Mucosa of stomach (tissue), 1 donor: ENCODE measurements around the gene KRTAP8-1.

ENCODE experiments used
- H3K27me3 ChIP-seq: one replicate; pipeline ENCODE4 v1.7.0; 2013; ENCODE audit warnings: mild to moderate bottlenecking, low read length; ENCODE audit not compliant: control insufficient read depth, insufficient read depth
- H3K36me3 ChIP-seq: one replicate; pipeline ENCODE4 v1.7.0; 2013; ENCODE audit warnings: low read length; ENCODE audit not compliant: control insufficient read depth, insufficient read depth
- H3K4me1 ChIP-seq: one replicate; pipeline ENCODE4 v1.7.0; 2013; ENCODE audit warnings: mild to moderate bottlenecking, low read length; ENCODE audit not compliant: control insufficient read depth, insufficient read depth
- H3K4me3 ChIP-seq: one replicate; pipeline ENCODE4 v1.7.0; 2013; ENCODE audit warnings: low read length
- H3K9ac ChIP-seq: one replicate; pipeline ENCODE4 v1.7.0; 2013; ENCODE audit warnings: mild to moderate bottlenecking, low read length, moderate library complexity
- H3K9me3 ChIP-seq: one replicate; pipeline ENCODE4 v1.7.0; 2013; ENCODE audit warnings: mild to moderate bottlenecking, low read length, moderate library complexity; ENCODE audit not compliant: control insufficient read depth
- donor health status: Pancreatic carcinoma.

KRTAP8-1 gene, protein sequence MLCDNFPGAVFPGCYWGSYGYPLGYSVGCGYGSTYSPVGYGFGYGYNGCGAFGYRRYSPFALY

DNA sequence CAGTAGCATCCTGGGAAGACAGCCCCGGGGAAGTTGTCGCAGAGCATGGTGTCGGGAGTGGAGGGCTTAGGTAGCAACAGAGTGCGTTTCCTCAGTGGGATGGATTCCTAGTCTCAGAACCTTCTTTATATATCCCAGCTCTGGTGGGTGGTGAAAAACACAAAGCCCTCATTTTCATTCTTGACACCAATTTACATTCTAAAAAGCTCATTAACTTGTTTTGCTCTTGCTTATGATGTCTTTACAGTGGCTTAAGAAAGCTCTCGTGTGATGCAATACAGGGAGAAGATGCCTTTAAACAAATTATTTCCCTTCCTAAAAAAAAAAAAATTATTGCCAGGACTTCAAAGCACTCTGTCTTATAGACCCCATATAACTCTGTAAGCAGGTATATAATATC, at the start of gene KRTAP8-1:
Gene KRTAP8-1, minus strand, starts transcription at position 101 of the 400 bp plus-strand sequence. Its CDS starts 54 bp downstream, at position 47.
- H3K9ac ChIP-seq: no peak within 1 kb of the TSS
- no peaks in the 10 kb centered on the region for H3K36me3 ChIP-seq
- no peaks in the 10 kb centered on the region for H3K27me3 ChIP-seq

DNA sequence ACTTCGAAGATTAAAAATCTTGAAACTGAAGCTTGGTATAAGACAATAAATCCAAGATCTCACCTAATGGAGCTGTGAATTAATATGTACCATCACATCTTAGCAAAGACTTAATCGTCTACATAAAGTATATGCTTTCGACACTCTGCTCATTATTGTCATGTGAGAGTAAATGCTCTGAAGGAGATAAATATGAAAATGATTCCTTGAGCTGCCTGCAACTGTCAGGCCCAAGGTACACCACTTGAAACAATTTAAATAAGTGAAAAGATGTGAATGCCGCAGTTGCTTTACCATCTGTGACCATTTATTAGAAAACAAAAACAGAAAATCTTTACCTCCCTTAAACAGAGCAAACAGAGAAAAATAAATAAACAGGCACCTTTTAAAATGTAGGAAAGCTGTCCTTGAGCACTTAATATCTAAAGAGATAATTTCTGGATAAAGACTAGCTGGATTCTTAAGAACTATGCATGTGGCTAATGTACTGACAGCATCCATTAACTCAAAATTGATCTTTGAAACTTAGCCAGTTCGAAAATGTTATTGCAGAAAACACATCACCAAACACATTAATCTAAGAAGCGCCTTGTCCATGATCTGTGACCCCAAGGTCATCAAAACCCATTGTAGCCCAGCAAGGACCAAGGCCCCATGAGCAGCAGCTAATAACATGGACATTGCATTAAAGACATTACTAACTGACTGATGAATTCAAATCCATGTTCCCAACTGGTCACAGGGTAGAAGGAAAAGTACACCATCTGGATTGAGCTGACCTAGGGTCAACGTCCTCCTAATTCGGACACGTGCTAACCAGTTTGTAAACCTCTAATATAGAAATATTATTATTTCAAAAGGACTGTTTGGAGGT, 34.8 kb upstream of the KRTAP8-1 start:
- H3K4me1 ChIP-seq: no peaks in the 10 kb centered on the region

More for the DNA sequence above, at the start of gene KRTAP8-1:
- H3K4me1 ChIP-seq: no peaks in the 10 kb centered on the region
- H3K4me3 ChIP-seq: no peak within 1 kb of the TSS
- H3K9me3 ChIP-seq: no peaks in the 10 kb centered on the region

DNA sequence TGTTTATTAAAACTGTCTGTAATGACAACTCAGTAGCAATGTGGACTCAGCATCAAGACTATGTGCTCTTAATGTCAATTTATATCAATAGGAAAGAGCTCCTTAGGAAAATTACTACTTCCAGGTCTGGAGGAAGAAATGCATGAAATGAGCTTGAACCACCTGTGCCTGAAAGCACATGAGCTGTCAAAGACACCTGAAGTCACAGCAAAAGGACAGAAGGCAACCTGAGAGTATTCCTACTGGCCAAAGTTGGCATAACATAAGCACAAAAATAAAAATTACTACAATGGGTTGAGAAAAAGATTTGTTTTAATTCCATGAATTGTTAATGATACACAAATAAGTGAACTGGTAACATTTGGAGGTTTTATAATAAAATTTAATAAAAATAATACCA, 29.9 kb upstream of the KRTAP8-1 start:
- no peaks in the 10 kb centered on the region for H3K4me1 ChIP-seq
- H3K9ac ChIP-seq: no peak overlapping the region
- H3K27me3 ChIP-seq: no peaks in the 10 kb centered on the region
- H3K9me3 ChIP-seq: no peaks in the 10 kb centered on the region
- H3K36me3 ChIP-seq: no peaks in the 10 kb centered on the region
- H3K4me3 ChIP-seq: no peak overlapping the region

More for the DNA sequence above, 34.8 kb upstream of the KRTAP8-1 start:
- H3K36me3 ChIP-seq: no peaks in the 10 kb centered on the region
- no peaks in the 10 kb centered on the region for H3K27me3 ChIP-seq
- H3K9ac ChIP-seq: no peak overlapping the region
- H3K4me3 ChIP-seq: no peak overlapping the region
- no peaks in the 10 kb centered on the region for H3K9me3 ChIP-seq

DNA sequence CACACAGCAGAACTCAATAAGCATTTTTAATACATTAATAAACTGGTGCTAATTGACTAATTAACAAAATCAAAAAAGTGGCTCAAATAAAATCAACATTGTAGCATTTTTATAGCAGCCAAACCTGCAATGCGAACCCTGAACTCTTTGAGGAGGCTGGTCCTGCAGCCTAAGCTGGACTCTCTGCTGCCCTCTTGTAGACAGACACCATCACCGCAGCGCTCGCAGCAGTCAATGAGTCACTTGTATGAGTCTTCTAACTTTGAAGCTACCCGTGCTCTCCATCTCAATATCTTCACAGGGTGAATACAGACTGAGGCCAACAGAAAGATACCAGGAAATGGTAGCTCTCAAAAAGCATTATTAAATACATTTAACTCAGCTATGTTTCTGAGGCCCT, 26.2 kb upstream of the KRTAP8-1 start:
- Histone ChIP-seq H3K4me3 (no peak overlapping the region), H3K9me3 (no peaks in the 10 kb centered on the region)

DNA sequence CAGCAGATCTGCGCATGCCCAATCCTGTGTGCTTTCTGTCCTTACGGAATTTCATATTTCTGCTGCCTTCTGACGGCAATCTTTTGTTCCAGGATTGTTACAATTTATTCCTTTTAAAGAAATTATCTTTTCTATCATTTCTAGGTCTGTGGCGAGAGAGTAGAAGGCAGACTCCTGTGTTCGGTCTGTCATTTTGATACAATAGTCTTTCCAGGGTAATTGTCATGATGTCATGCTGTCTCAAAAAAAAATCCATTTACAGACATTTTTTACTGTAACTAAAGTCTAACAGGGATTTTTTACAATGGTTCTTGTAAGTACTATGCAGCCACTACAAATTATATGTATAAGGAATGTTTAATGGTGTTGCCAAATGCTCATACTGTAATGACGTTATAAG, 25.5 kb upstream of the KRTAP8-1 start:
- Histone ChIP-seq H3K4me3 (no peak overlapping the region), H3K4me1 (no peaks in the 10 kb centered on the region), H3K36me3 (no peaks in the 10 kb centered on the region)

More for the DNA sequence above, 26.2 kb upstream of the KRTAP8-1 start:
- H3K27me3 ChIP-seq: no peaks in the 10 kb centered on the region
- H3K9ac ChIP-seq: no peak overlapping the region
- no peaks in the 10 kb centered on the region for H3K36me3 ChIP-seq
- no peaks in the 10 kb centered on the region for H3K4me1 ChIP-seq

DNA sequence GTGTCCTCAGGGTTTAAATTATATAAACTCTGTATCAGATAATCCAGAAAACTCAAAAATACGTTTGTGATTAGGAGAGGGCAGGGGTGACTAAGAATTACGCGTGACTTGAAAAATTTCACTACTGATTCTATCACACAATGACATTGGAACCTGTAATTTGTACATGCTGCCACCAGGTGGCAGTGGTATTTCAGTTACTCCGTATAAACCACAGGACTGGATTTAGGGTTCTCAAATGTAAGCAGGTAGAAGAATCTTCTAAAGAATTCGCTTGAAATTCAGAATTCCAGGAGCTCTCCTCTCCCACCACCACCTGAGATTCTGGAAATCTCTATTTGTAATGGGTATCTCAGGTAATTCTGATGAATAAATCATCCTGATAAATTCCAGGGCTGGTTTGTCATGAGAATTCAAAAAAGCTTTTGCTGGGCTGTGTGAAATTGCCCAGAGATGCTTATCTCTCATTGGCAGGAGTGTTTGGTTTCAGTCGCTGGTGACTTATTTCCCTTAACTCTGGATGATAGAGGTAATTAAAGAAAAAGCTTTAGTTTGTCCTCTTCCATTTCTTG, 18.2 kb upstream of the KRTAP8-1 start:
- Histone ChIP-seq H3K4me3 (no peak overlapping the region), H3K9ac (no peak overlapping the region), H3K4me1 (no peaks in the 10 kb centered on the region), H3K27me3 (no peaks in the 10 kb centered on the region), H3K36me3 (no peaks in the 10 kb centered on the region), H3K9me3 (no peaks in the 10 kb centered on the region)

More for the DNA sequence above, 25.5 kb upstream of the KRTAP8-1 start:
- Histone ChIP-seq H3K9ac (no peak overlapping the region), H3K9me3 (no peaks in the 10 kb centered on the region), H3K27me3 (no peaks in the 10 kb centered on the region)

DNA sequence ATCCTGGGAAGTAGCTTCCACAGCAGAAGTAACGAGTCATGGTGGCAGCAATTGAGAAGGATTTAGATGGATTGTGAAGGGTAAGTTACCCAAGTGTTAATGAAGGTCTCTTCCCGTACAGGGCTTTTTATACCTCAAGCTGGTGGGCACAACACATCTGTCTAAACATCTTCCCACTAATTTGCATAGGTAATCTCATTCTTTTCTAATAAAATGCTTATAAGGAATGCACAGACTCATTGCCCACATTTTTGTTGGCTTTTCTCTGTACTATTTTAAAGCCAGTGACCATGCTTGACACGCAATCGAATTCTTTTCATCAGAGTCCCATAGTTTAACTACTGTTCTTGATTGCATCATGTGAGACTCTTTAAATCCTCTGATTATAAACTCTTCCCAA, 16.6 kb upstream of the KRTAP8-1 start, which contains the start of gene KRTAP7-1:
Gene KRTAP7-1, minus strand, starts transcription at position 101 of the 400 bp plus-strand sequence. Its CDS starts 61 bp downstream, at position 40.
- Histone ChIP-seq H3K9me3 (no peaks in the 10 kb centered on the region), H3K4me1 (no peaks in the 10 kb centered on the region), H3K27me3 (no peaks in the 10 kb centered on the region), H3K36me3 (no peaks in the 10 kb centered on the region), H3K9ac (no peak within 1 kb of the TSS), H3K4me3 (no peak within 1 kb of the TSS)

DNA sequence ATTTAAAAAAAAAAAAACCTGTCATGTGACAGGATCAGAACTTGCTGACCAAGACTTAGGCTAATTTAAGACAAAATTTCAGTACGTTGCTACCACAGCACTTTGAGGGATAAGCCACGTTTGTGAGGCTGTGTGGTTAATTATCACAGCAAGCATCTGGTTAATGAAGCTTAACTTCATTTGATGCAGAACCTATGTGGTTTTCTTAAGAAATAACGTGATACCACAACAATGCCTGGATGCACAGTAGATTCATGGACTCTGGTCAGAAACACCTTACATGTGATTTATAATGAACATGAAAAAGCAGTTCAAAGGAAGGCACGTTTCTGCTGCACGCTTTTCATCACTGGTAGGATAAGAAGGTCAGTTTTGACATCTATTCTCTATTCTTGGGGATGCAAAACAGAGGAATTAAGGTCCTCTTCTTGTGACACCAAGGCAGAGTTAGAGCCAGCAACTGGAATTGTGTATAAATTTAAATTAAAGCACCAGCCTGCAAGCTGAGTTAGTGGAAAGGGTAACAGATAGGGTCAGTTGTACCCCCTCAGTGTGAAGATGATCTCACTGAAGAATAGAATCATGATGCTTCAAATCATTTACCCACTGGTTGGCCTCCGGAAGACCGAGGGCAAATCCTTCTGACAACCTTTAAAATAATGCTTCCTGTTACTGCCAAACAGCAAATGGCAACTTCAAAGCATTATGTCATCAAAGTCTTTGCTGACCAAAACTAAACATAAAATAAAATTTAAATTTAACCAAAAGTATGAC, 6.0 kb upstream of the KRTAP8-1 start:
- Histone ChIP-seq H3K4me3 (no peak overlapping the region), H3K27me3 (no peaks in the 10 kb centered on the region), H3K9me3 (no peaks in the 10 kb centered on the region), H3K4me1 (no peaks in the 10 kb centered on the region), H3K36me3 (no peaks in the 10 kb centered on the region), H3K9ac (no peak overlapping the region)

DNA sequence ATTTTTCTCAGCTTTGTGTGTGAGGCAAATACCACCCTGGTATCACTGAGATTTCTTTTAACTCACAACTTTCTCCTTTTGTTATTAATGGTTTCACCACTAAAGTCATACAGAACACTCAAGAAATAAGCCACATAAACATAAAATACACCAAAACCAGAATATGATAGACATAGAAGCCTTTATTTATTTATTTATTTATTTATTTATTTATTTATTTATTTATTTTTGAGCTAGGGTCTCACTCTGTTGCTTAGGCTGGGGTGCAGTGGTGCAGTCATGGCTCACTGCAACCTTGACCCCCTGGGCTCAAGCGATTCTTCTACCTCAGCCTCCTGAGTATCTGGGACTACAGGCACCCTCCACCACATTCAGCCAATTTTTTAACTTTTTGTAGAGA, 12.5 kb downstream of the KRTAP8-1 start:
- H3K4me3 ChIP-seq: no peak overlapping the region
- no peaks in the 10 kb centered on the region for H3K9me3 ChIP-seq
- H3K27me3 ChIP-seq: no peaks in the 10 kb centered on the region
- no peak overlapping the region for H3K9ac ChIP-seq
- no peaks in the 10 kb centered on the region for H3K4me1 ChIP-seq
- H3K36me3 ChIP-seq: no peaks in the 10 kb centered on the region

DNA sequence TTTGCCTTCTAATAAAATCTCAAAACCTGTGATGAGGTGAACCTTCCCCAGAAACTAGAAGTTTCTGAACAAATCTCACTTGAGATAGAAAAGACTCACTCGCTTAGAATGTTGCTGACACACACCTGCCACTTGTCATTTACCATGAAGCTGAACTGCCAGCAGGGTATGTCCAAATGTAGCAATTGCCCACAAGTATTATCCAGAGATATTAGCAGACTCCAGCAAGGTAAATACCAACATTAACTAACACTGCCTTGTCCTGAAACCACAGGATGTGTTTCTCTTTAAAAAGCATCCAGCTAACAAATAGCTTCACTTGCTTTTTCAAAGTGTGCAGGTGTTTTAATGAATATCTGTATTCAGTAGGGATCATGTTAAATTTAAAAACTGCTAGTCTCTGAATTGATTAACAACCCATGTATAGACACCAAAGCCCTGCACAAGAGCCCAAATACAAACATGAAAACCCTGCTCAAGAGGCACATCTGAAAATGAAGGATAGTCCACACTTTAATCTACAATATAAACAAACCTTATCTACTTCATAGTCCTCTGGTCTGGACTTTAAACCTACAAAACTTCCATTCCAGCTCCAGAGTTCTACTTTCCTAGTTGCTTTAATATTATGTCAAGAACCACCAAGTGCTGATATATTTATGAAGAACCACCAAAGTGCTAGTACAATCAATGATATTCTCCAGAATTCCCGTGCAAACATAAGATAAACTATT, 19.3 kb downstream of the KRTAP8-1 start:
- no peak overlapping the region for H3K4me3 ChIP-seq

DNA sequence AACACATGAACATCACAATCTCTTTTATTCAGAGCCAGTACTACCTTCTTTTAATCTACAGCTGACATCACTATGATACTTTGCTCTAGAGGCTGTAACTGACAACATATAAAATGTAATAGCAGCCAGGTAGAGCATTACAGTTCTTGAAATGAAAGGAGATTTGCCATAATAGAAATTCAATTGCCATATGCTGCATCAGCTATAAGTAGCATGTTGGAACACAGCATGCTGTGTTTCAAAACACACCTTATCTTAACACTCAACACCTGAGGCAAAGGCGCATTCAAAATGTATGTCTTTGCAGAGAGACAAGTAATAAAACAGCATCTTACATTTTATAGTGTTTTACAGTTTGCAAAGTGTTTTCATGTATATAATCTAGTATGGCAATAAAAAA, 33.8 kb downstream of the KRTAP8-1 start:
- no peak overlapping the region for H3K9ac ChIP-seq
- H3K36me3 ChIP-seq: no peaks in the 10 kb centered on the region
- no peak overlapping the region for H3K4me3 ChIP-seq
- no peaks in the 10 kb centered on the region for H3K27me3 ChIP-seq
- H3K9me3 ChIP-seq: no peaks in the 10 kb centered on the region
- no peaks in the 10 kb centered on the region for H3K4me1 ChIP-seq

More for the DNA sequence above, 19.3 kb downstream of the KRTAP8-1 start:
- Histone ChIP-seq H3K9ac (no peak overlapping the region), H3K4me1 (no peaks in the 10 kb centered on the region), H3K27me3 (no peaks in the 10 kb centered on the region), H3K9me3 (no peaks in the 10 kb centered on the region), H3K36me3 (no peaks in the 10 kb centered on the region)
